ENCODE results near the gene CHI3L2. TPM values are rescaled to one million over a fixed set of nuclear protein-coding genes. Genes with fewer than 3 reads are reported as not detected.
A peak's percentile ranks its signal among the peaks of the same experiment; 100 is the strongest.

Gene CHI3L2
- total RNA-seq, 1 donor from 2014 or later: not detected

GRCh38 chr1:111195002-111195684, 32.4 kb upstream of the CHI3L2 start:
- H3K4me3 Mint-ChIP-seq (ENCODE audit: low read depth): no peak overlapping the region
- H3K36me3 Mint-ChIP-seq (ENCODE audit: insufficient read depth): peaks cover 1% of the 10 kb centered on the region
- H3K27me3 Mint-ChIP-seq: peaks cover 4% of the 10 kb centered on the region
- H3K27ac Mint-ChIP-seq: no peak overlapping the region
- H3K4me1 Mint-ChIP-seq (ENCODE audit: low read depth): peaks cover 14% of the 10 kb centered on the region
- DNase-seq (ENCODE audit: low spot score, unreplicated experiment): no peak
- no peak for TF ChIP-seq CTCF (IDR thresholded peaks at IDR 0.05; ENCODE audit: unreplicated experiment)
- no peaks in the 10 kb centered on the region for H3K9me3 Mint-ChIP-seq (ENCODE audit: low read depth)

GRCh38 chr1:111196213-111196612, 31.3 kb upstream of the CHI3L2 start:
- H3K4me3 Mint-ChIP-seq (ENCODE audit: low read depth): no peak overlapping the region
- H3K4me1 Mint-ChIP-seq (ENCODE audit: low read depth): peaks cover 13% of the 10 kb centered on the region
- no peak overlapping the region for H3K27ac Mint-ChIP-seq
- no peaks in the 10 kb centered on the region for H3K9me3 Mint-ChIP-seq (ENCODE audit: low read depth)
- TF ChIP-seq CTCF (IDR thresholded peaks at IDR 0.05; ENCODE audit: unreplicated experiment): no peak
- H3K27me3 Mint-ChIP-seq: peaks cover 4% of the 10 kb centered on the region
- no peaks in the 10 kb centered on the region for H3K36me3 Mint-ChIP-seq (ENCODE audit: insufficient read depth)
- DNase-seq (ENCODE audit: low spot score, unreplicated experiment): no peak

- Mint-ChIP-seq H3K27ac (no peak overlapping the region), H3K4me1 (ENCODE audit: low read depth) (peaks cover 24% of the 10 kb centered on the region), H3K27me3 (peaks cover 4% of the 10 kb centered on the region), H3K4me3 (ENCODE audit: low read depth) (no peak overlapping the region), H3K36me3 (ENCODE audit: insufficient read depth) (no peaks in the 10 kb centered on the region), H3K9me3 (ENCODE audit: low read depth) (no peaks in the 10 kb centered on the region)
- DNase-seq (ENCODE audit: low spot score, unreplicated experiment): no peak
- peak; percentile 50 for TF ChIP-seq CTCF (IDR thresholded peaks at IDR 0.05; ENCODE audit: unreplicated experiment)
Observed at GRCh38 chr1:111197598-111198284, 29.8 kb upstream of the CHI3L2 start.

- H3K27me3 Mint-ChIP-seq: peaks cover 4% of the 10 kb centered on the region
- H3K4me1 Mint-ChIP-seq (ENCODE audit: low read depth): peaks cover 23% of the 10 kb centered on the region
- TF ChIP-seq CTCF (IDR thresholded peaks at IDR 0.05; ENCODE audit: unreplicated experiment): no peak
- no peak overlapping the region for H3K4me3 Mint-ChIP-seq (ENCODE audit: low read depth)
- H3K36me3 Mint-ChIP-seq (ENCODE audit: insufficient read depth): no peaks in the 10 kb centered on the region
- H3K9me3 Mint-ChIP-seq (ENCODE audit: low read depth): no peaks in the 10 kb centered on the region
- no peak for DNase-seq (ENCODE audit: low spot score, unreplicated experiment)
- H3K27ac Mint-ChIP-seq: no peak overlapping the region
Observed at GRCh38 chr1:111198836-111199235, 28.7 kb upstream of the CHI3L2 start.

- Mint-ChIP-seq H3K4me3 (ENCODE audit: low read depth) (no peak overlapping the region), H3K9me3 (ENCODE audit: low read depth) (no peaks in the 10 kb centered on the region), H3K27ac (no peak overlapping the region), H3K4me1 (ENCODE audit: low read depth) (peaks cover 23% of the 10 kb centered on the region), H3K27me3 (peaks cover 4% of the 10 kb centered on the region), H3K36me3 (ENCODE audit: insufficient read depth) (no peaks in the 10 kb centered on the region)
- TF ChIP-seq CTCF (IDR thresholded peaks at IDR 0.05; ENCODE audit: unreplicated experiment): no peak
- no peak for DNase-seq (ENCODE audit: low spot score, unreplicated experiment)
Observed at GRCh38 chr1:111199329-111199728, 28.2 kb upstream of the CHI3L2 start.
